GM13976 (cell line): ENCODE data around the gene BRPF1.

Experiments used
- DNase-seq: peaks from one replicate; pipeline ENCODE4 v3.0.0; 2012; ENCODE audit warnings: low spot score
- CTCF ChIP-seq: IDR thresholded peaks from 2 replicates; pipeline ENCODE4 v1.5.1; 2012; ENCODE audit warnings: borderline replicate concordance, mild to moderate bottlenecking; ENCODE audit not compliant: insufficient read depth; ENCODE audit errors: extremely low read depth, missing control alignments, control extremely low read depth
- in situ Hi-C: fragments of 300-500 bp; cut with MboI; formaldehyde crosslinking; loops from one replicate; pipeline ENCODE4 v1.12.0; 2022; ENCODE audit warnings: low sequenced_read_pairs, mixed read lengths, inconsistent platforms; ENCODE audit not compliant: unreplicated experiment

The BRPF1 gene

GRCh38 chr3:9748031-9748430 lies 16.5 kb downstream of the BRPF1 start:
- no peak for DNase-seq
- TF ChIP-seq CTCF = no peak
- in situ Hi-C loops = no loop called here

GRCh38 chr3:9749296-9749644 lies 17.7 kb downstream of the BRPF1 start:
- DNase-seq = no peak
- no peak for TF ChIP-seq CTCF
- in situ Hi-C loops = no loop called here

GRCh38 chr3:9749645-9750555 lies 18.4 kb downstream of the BRPF1 start, which contains the start of gene OGG1:
Gene OGG1 (plus strand): TSS chr3:9749952. CDS start chr3:9750287, 335 bp downstream.
- no peak for TF ChIP-seq CTCF
- in situ Hi-C loops = no loop called here
- DNase-seq = peak; percentile 99

GRCh38 chr3:9750556-9751411 lies 19.2 kb downstream of the BRPF1 start:
- peak; percentile 53 for DNase-seq

GRCh38 chr3:9754678-9755077 lies 23.1 kb downstream of the BRPF1 start:
- DNase-seq = no peak
- TF ChIP-seq CTCF = no peak
- in situ Hi-C loops = no loop called here

More at GRCh38 chr3:9750556-9751411, 19.2 kb downstream of the BRPF1 start:
- in situ Hi-C loops = no loop called here
- no peak for TF ChIP-seq CTCF

GRCh38 chr3:9757427-9757826 lies 25.9 kb downstream of the BRPF1 start:
- in situ Hi-C loops = no loop called here
- no peak for TF ChIP-seq CTCF
- no peak for DNase-seq
